SK-N-MC (cell line): ENCODE measurements around the gene KNG1.

Experiments
- EZH2 ChIP-seq: fragments of 200-600 bp; sonication (generic); IDR thresholded peaks from one replicate; pipeline ENCODE4 v1.6.1; 2017; ENCODE audit warnings: antibody characterized with exemption
- FOXP2 ChIP-seq: optimal IDR thresholded peaks from 2 replicates; pipeline ENCODE3; 2011; ENCODE audit warnings: mild to moderate bottlenecking, moderate library complexity; ENCODE audit not compliant: insufficient read depth; ENCODE audit errors: extremely low read length, control extremely low read depth
- POLR2AphosphoS5 ChIP-seq: IDR thresholded peaks from 2 replicates; pipeline ENCODE4 v1.6.1; 2012; ENCODE audit warnings: mild to moderate bottlenecking, low read depth, low read length, borderline replicate concordance

GRCh38 chr3:186680869-186681268, 36.3 kb upstream of the KNG1 start:
- no peak for TF ChIP-seq EZH2
- TF ChIP-seq POLR2AphosphoS5: no peak
- TF ChIP-seq FOXP2: no peak
